GM18502 (cell line): Measurements from ENCODE around the gene GABRE.
"Not testable (repeated sequence)": the region's sequence is repeated elsewhere in the genome, so short reads cannot be mapped to it uniquely, and the experiment has no call there.

ENCODE experiments used
- ATAC-seq: cut with Tn5 transposase; IDR thresholded peaks from one replicate; pipeline ENCODE4 v1.9.1; 2021; ENCODE audit warnings: mild to moderate bottlenecking; ENCODE audit not compliant: unreplicated experiment, poor library complexity

The GABRE gene

GRCh38 chrX:151973060-151973661, 1.3 kb downstream of the GABRE start:
- no peak for ATAC-seq

DNA sequence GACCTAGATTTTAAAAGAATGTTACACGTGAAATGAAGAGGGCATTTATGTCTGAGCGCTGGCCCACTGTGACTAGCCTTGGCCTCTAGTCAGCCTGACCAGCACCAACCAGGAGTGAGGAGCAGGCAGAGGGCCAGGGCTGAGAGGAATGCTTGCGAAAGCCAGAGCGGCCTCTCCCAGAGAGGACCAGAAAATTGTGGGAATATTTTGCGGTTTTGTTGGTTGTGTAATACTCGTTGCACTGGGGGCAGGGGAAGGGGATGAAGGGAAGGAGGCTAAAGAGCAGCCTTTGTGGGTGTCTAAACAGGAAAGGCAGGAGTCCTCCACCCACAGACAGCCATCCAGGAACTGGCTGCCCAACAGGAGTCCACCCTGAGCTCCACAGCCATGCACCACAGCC, 3.8 kb downstream of the GABRE start:
- ATAC-seq = no peak

DNA sequence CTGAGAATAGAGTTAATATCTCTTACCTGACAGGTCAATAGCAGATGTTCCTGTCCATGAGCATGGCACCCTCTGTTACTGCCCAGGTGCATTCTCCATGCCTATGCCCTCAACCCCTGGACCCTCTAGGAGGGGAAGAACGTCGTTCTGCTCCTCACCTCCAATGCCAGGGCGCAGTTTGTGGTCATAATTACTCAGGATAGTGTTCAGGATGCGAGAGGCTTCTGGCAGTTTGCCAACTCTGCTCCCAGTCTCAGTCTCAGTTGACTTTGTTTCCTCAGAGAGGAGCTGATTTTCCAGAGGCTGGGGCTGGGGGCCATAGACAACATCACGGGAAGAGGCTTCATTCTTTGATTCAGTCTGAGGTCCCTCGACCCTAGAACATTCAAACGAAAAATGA, 4.4 kb downstream of the GABRE start:
- no peak for ATAC-seq

- ATAC-seq = no peak
These were observed 8.2 kb downstream of the GABRE start for GRCh38 chrX:151966236-151966635.

DNA sequence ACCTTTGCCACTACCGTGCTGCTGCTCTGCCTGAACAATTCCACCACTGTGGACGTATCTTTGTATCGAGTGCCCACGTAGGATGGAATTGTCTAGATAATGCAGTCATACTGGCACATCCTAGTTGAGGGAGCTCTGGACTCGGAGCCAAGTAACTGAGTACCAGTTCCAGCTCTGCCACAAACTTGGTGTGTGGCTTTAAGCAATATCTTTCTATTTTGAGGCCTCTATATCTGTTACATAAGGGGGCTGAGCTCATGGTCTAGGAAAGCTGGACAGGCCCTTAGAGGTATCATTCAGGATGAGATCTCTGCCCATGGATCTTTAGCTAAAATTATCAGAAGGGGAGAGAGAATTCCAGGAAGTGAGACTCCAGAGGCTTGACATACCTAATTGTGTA, 12.4 kb downstream of the GABRE start:
- no peak for ATAC-seq

DNA sequence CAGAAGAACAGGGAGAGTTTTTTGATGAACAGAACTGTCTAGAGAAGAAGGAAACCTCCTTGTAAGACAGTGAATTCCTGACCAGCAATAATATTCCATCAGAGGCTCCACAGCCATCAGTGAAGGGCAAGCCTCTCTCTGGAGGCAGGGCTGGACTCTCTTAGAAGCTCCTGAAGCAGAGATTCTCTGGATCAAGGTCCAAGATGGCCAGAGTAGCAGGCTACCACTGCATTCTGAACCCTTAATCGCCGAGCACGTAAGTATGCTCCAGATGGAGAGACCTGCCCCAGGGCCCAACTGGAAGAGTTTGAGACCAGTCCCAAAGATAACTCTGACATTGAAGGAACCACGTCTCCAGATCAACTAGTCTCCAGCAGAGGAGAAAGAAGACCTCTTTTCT, 16.4 kb downstream of the GABRE start:
- no peak for ATAC-seq

GRCh38 chrX:151954730-151955129, 19.7 kb downstream of the GABRE start:
- ATAC-seq = no peak

- no peak for ATAC-seq
These were observed 36.3 kb downstream of the GABRE start for GRCh38 chrX:151938172-151938571.

DNA sequence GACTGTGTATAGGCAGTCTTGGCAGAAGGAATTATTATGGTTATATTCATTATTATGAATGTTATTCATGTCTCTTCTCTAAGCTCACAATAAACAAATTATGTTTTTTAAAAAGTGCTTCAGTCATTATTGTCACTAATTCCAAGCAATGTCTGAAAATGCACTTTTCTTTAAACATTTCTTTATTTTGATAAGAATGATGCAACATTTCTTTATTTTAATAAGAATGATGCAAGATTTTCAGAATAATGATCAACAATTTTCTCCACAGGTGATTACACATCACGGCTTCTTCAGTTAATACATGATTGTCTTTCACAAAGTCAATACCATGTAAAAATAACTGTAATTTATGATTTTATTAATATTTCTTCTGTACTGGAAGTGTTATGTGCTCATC, 39.1 kb downstream of the GABRE start:
- no peak for ATAC-seq

- ATAC-seq = no peak
These were observed 45.4 kb downstream of the GABRE start for GRCh38 chrX:151929126-151929525.

DNA sequence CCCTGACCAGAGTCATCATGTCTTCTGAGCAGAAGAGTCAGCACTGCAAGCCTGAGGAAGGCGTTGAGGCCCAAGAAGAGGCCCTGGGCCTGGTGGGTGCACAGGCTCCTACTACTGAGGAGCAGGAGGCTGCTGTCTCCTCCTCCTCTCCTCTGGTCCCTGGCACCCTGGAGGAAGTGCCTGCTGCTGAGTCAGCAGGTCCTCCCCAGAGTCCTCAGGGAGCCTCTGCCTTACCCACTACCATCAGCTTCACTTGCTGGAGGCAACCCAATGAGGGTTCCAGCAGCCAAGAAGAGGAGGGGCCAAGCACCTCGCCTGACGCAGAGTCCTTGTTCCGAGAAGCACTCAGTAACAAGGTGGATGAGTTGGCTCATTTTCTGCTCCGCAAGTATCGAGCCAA, 50.8 kb downstream of the GABRE start:
- ATAC-seq = no peak

GRCh38 chrX:151922692-151923091, 51.8 kb downstream of the GABRE start:
- no peak for ATAC-seq

- no peak for ATAC-seq
These were observed 52.6 kb downstream of the GABRE start for GRCh38 chrX:151921866-151922265.

GRCh38 chrX:151921292-151921691, 53.2 kb downstream of the GABRE start:
- no peak for ATAC-seq

DNA sequence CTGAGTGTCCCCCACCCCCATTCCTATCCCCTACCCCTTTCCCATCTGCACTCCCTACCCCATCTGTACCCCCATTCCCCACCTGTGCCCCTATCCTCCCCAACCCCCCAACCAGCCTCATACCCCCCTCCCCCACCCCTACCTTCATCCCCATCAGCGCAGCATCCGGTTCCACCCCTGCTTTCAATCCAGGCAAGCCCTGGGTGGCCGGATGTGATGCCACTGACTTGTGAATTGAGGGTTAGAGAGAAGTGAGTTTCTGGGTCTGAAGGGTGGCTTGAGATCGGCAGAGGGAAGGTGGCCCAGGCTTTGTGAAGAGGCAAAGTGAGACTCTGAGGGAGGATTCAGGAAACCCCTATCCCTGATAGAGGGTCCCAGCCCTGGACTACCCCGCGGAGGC, 53.9 kb downstream of the GABRE start:
- no peak for ATAC-seq

- no peak for ATAC-seq
These were observed 54.4 kb downstream of the GABRE start for GRCh38 chrX:151920101-151920500.

DNA sequence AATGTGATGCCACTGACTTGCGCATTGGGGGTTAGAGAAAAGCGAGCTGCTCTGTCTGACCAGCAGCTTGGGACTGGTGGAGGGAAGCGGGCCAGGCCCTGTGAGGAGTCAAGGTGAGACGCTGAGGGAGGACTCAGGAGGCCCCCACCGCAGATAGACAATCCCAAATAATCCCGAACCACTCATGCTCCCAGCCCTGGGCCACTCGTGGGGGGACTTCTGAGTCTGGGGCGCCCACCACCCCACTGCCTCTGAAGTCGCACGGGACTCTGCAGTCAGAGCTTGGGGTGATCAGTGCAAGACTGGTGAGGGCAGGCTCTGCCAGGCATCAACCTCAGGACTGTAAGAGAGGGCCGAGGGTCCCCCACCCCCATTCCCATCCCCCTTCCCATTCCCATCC, 54.9 kb downstream of the GABRE start:
- ATAC-seq = no peak

DNA sequence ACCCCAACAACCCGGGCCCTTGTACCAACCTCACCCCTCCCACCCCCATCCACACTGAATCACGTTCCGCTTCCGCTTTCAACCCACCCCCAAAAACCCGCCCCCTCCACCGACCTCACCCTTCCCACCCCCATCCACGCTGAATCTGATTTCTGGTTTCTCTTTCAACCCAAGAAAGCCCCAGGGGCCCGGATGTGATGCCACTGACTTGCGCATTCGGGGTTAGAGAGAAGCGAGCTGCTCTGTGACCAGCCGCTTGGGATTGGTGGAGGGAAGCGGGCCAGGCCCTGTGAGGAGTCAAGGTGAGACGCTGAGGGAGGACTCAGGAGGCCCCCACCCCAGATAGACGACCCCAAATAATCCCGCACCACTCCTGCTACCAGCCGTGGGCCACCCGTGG, 55.7 kb downstream of the GABRE start:
- not testable (repeated sequence) for ATAC-seq

DNA sequence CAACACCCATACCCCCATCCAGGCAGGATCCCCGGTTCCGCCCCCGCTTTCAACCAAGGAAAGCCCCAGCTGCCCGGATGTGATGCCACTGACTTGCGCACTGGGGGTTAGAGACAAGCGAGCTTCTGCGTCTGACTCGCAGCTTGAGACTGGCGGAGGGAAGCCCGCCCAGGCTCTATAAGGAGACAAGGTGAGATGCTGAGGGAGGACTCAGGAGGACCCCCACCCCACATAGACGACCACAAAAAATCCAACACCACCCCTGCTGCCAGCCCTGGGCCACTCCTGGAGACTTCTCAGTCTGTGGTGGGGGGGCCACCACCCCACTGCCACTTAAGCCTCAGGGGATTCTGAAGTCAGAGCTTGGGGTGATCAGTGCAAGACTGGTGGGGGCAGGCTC, 61.7 kb downstream of the GABRE start, which contains the start of gene MAGEA4:
TSS of gene MAGEA4 (plus strand) at position 110 of the 400 bp plus-strand sequence. CDS start 10,776 bp downstream, outside the sequence.
- ATAC-seq = no peak

GRCh38 chrX:151912221-151912620, 62.3 kb downstream of the GABRE start:
- no peak for ATAC-seq

DNA sequence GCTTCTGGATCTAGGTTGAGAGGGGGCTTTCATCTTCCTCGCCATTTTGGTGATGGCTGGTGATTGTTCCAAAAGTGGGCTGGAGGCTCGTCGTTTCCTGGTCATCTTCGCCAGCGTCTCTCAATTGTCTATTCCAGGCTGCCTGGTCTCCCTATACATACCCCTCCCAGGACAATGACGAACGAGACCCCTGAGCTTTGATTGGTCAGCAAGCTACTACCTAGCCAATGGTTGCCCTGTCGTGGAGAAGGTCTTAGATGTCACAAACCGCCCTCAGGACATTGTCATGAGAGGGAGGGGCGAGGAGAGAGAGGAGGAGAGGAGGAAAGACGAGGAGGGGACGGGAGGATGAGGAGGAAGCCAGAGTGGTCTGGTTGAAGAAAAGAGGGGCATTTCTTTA, 69.5 kb downstream of the GABRE start:
- no peak for ATAC-seq
